Measurements from ENCODE around the gene ZFP30.

DNA sequence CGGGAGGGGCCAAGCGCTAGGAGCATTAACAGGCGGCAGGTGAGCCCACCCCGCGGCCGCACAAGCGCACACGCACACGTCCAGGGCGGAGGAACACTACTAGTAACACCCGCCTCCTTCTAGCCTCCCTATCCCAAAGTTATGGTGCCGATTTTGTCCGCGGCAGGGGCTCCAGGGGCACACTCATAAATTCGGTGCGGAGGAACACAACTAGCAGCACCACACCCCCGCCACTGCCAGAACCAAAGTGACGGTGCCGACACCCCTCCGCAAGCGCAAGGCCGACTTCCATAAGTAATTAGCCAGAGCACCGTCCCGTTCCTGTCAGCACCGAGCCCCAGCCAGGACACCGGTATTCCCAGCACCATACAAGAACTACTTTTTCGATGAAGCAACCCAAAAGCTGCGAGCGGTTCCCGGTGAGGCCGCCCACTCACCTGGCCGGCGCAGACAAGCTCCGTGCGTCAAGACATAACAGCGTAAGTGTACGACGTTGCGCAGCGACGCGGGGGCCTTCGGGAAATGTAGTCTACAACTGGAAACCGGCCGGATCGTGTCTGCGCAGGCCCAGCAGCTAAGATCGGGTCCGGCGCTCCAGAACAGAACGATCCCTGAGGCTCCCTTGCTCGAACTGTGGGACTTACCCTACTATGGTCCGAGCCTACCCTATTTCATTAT is 60.8 kb downstream of the ZFP30 start, which contains the start of the genes ZNF540 and ZNF571:
- no peak for TF ChIP-seq POLR2A (IDR thresholded peaks at IDR 0.05)
- TF ChIP-seq, protein P1, sequence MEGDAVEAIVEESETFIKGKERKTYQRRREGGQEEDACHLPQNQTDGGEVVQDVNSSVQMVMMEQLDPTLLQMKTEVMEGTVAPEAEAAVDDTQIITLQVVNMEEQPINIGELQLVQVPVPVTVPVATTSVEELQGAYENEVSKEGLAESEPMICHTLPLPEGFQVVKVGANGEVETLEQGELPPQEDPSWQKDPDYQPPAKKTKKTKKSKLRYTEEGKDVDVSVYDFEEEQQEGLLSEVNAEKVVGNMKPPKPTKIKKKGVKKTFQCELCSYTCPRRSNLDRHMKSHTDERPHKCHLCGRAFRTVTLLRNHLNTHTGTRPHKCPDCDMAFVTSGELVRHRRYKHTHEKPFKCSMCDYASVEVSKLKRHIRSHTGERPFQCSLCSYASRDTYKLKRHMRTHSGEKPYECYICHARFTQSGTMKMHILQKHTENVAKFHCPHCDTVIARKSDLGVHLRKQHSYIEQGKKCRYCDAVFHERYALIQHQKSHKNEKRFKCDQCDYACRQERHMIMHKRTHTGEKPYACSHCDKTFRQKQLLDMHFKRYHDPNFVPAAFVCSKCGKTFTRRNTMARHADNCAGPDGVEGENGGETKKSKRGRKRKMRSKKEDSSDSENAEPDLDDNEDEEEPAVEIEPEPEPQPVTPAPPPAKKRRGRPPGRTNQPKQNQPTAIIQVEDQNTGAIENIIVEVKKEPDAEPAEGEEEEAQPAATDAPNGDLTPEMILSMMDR (IDR thresholded peaks at IDR 0.05), result no peak
